Stimulated activated effector memory CD8-positive, alpha-beta T cell treated with anti-CD3 and anti-CD28 coated beads, Interleukin-12 subunit alpha, Interleukin-12 subunit beta, amount 100 ng/mL, for 72 hours (primary cell): ENCODE measurements around the gene RRM2.
"Not testable (repeated sequence)": the region's sequence is repeated elsewhere in the genome, so short reads cannot be mapped to it uniquely, and the experiment has no call there.

ENCODE experiments used
- ATAC-seq: fragments of 150-1000 bp; cut with Tn5 transposase; 2 replicates; pipeline ENCODE4 v1.10.0; 2021
- DNase-seq, 2 donors: peaks; one replicate each; pipeline ENCODE4 v3.0.0; 2021 to 2022; ENCODE audit warnings: low spot score in 2 of 2
- H3K27ac Mint-ChIP-seq: one replicate; pipeline ENCODE4 v1.8.0; 2022; ENCODE audit warnings: mild to moderate bottlenecking, mixed read lengths
- H3K36me3 Mint-ChIP-seq: one replicate; pipeline ENCODE4 v1.8.0; 2022; ENCODE audit warnings: mild to moderate bottlenecking, mixed read lengths
- H3K4me1 Mint-ChIP-seq: one replicate; pipeline ENCODE4 v1.8.0; 2022; ENCODE audit warnings: mixed read lengths
- H3K4me3 Mint-ChIP-seq: one replicate; pipeline ENCODE4 v1.8.0; 2022; ENCODE audit warnings: mild to moderate bottlenecking, mixed read lengths
- H3K9me3 Mint-ChIP-seq: one replicate; pipeline ENCODE4 v1.8.0; 2022; ENCODE audit warnings: mixed read lengths

Gene RRM2

GRCh38 chr2:10136101-10136934 lies 13.8 kb downstream of the RRM2 start:
- ATAC-seq = peak; percentile 7
- no peak overlapping the region for H3K4me3 Mint-ChIP-seq
- H3K9me3 Mint-ChIP-seq = no peaks in the 10 kb centered on the region
- peaks cover 10% of the 10 kb centered on the region for H3K4me1 Mint-ChIP-seq
- no peak for DNase-seq
- peak overlapping the region; percentile 61 for H3K27ac Mint-ChIP-seq
- H3K36me3 Mint-ChIP-seq = peaks cover 58% of the 10 kb centered on the region

GRCh38 chr2:10137053-10137843 lies 14.7 kb downstream of the RRM2 start:
- H3K9me3 Mint-ChIP-seq = no peaks in the 10 kb centered on the region
- H3K36me3 Mint-ChIP-seq = peaks cover 58% of the 10 kb centered on the region
- no peak overlapping the region for H3K27ac Mint-ChIP-seq
- peaks cover 18% of the 10 kb centered on the region for H3K4me1 Mint-ChIP-seq
- ATAC-seq (peak; percentile 14), DNase-seq (no peak)
- H3K4me3 Mint-ChIP-seq = no peak overlapping the region

- Mint-ChIP-seq H3K4me3 (no peak overlapping the region), H3K27ac (peak overlapping the region; percentile 58), H3K4me1 (peaks cover 18% of the 10 kb centered on the region), H3K9me3 (no peaks in the 10 kb centered on the region), H3K36me3 (peaks cover 59% of the 10 kb centered on the region)
- no peak for DNase-seq
- ATAC-seq = no peak
Measured at GRCh38 chr2:10139536-10139935, 17.0 kb downstream of the RRM2 start.

GRCh38 chr2:10140841-10141610 lies 18.5 kb downstream of the RRM2 start:
- ATAC-seq = no peak
- Mint-ChIP-seq H3K4me3 (no peak overlapping the region), H3K36me3 (peaks cover 61% of the 10 kb centered on the region), H3K27ac (peak overlapping the region; percentile 89), H3K4me1 (peaks cover 18% of the 10 kb centered on the region), H3K9me3 (no peaks in the 10 kb centered on the region)
- no peak for DNase-seq

- no peaks in the 10 kb centered on the region for H3K9me3 Mint-ChIP-seq
- peak; percentile 59 for ATAC-seq
- no peak overlapping the region for H3K4me3 Mint-ChIP-seq
Measured at GRCh38 chr2:10141736-10142639, 19.4 kb downstream of the RRM2 start.

GRCh38 chr2:10142640-10142965 lies 20.1 kb downstream of the RRM2 start:
- Mint-ChIP-seq H3K27ac (no peak overlapping the region), H3K4me1 (peaks cover 18% of the 10 kb centered on the region), H3K4me3 (no peak overlapping the region), H3K9me3 (no peaks in the 10 kb centered on the region), H3K36me3 (peaks cover 66% of the 10 kb centered on the region)
- ATAC-seq (no peak), DNase-seq (no peak)

More at GRCh38 chr2:10141736-10142639, 19.4 kb downstream of the RRM2 start:
- peak overlapping the region; percentile 89 for H3K27ac Mint-ChIP-seq
- peaks cover 60% of the 10 kb centered on the region for H3K36me3 Mint-ChIP-seq
- no peak for DNase-seq
- peaks cover 18% of the 10 kb centered on the region for H3K4me1 Mint-ChIP-seq

- H3K36me3 Mint-ChIP-seq = peaks cover 77% of the 10 kb centered on the region
- no peak overlapping the region for H3K4me3 Mint-ChIP-seq
- H3K27ac Mint-ChIP-seq = no peak overlapping the region
- peaks cover 18% of the 10 kb centered on the region for H3K4me1 Mint-ChIP-seq
- no peak for DNase-seq
- no peaks in the 10 kb centered on the region for H3K9me3 Mint-ChIP-seq
- ATAC-seq = no peak
Measured at GRCh38 chr2:10144771-10145518, 22.4 kb downstream of the RRM2 start.

GRCh38 chr2:10145519-10146357 lies 23.2 kb downstream of the RRM2 start:
- no peak overlapping the region for H3K4me3 Mint-ChIP-seq
- peaks cover 77% of the 10 kb centered on the region for H3K36me3 Mint-ChIP-seq
- H3K4me1 Mint-ChIP-seq = peaks cover 13% of the 10 kb centered on the region
- H3K9me3 Mint-ChIP-seq = no peaks in the 10 kb centered on the region
- DNase-seq (no peak), ATAC-seq (no peak)
- H3K27ac Mint-ChIP-seq = no peak overlapping the region

GRCh38 chr2:10146366-10147005 lies 23.9 kb downstream of the RRM2 start:
- H3K36me3 Mint-ChIP-seq = peaks cover 82% of the 10 kb centered on the region
- no peak overlapping the region for H3K4me3 Mint-ChIP-seq
- no peak overlapping the region for H3K27ac Mint-ChIP-seq
- no peak for ATAC-seq
- H3K9me3 Mint-ChIP-seq = no peaks in the 10 kb centered on the region
- no peak for DNase-seq
- peaks cover 7% of the 10 kb centered on the region for H3K4me1 Mint-ChIP-seq

- H3K36me3 Mint-ChIP-seq = peaks cover 76% of the 10 kb centered on the region
- ATAC-seq, H3K4me1 Mint-ChIP-seq, H3K4me3 Mint-ChIP-seq, H3K27ac Mint-ChIP-seq, DNase-seq, H3K9me3 Mint-ChIP-seq: not testable (repeated sequence)
Measured at GRCh38 chr2:10147050-10147660, 24.6 kb downstream of the RRM2 start.

GRCh38 chr2:10148268-10148667 lies 25.7 kb downstream of the RRM2 start:
- H3K27ac Mint-ChIP-seq = no peak overlapping the region
- H3K4me3 Mint-ChIP-seq = no peak overlapping the region
- no peaks in the 10 kb centered on the region for H3K9me3 Mint-ChIP-seq
- H3K36me3 Mint-ChIP-seq = peaks cover 68% of the 10 kb centered on the region
- no peaks in the 10 kb centered on the region for H3K4me1 Mint-ChIP-seq
- DNase-seq (no peak), ATAC-seq (no peak)

GRCh38 chr2:10149635-10150034 lies 27.1 kb downstream of the RRM2 start:
- peaks cover 65% of the 10 kb centered on the region for H3K36me3 Mint-ChIP-seq
- ATAC-seq (no peak), DNase-seq (no peak)
- H3K27ac Mint-ChIP-seq = peak overlapping the region; percentile 80
- no peaks in the 10 kb centered on the region for H3K9me3 Mint-ChIP-seq
- no peak overlapping the region for H3K4me3 Mint-ChIP-seq
- H3K4me1 Mint-ChIP-seq = no peaks in the 10 kb centered on the region

GRCh38 chr2:10150436-10150835 lies 27.9 kb downstream of the RRM2 start:
- ATAC-seq = no peak
- H3K27ac Mint-ChIP-seq = no peak overlapping the region
- no peak overlapping the region for H3K4me3 Mint-ChIP-seq

More at GRCh38 chr2:10150436-10150835, 27.9 kb downstream of the RRM2 start:
- Mint-ChIP-seq H3K9me3 (no peaks in the 10 kb centered on the region), H3K4me1 (no peaks in the 10 kb centered on the region), H3K36me3 (peaks cover 57% of the 10 kb centered on the region)
- no peak for DNase-seq
